H1 (cell line): Measurements from ENCODE around the gene AP4B1. TPM values are rescaled to one million over a fixed set of nuclear protein-coding genes. Genes with fewer than 3 reads are reported as not detected.

Source experiments
- ATF2 ChIP-seq: IDR thresholded peaks from 2 replicates; pipeline ENCODE4 v1.6.1; 2012; ENCODE audit warnings: low read length, inconsistent platforms
- ATF3 ChIP-seq: IDR thresholded peaks from 2 replicates; pipeline ENCODE4 v1.6.1; 2011; ENCODE audit warnings: low read depth, mild to moderate bottlenecking, low read length; ENCODE audit not compliant: insufficient read depth
- CBX5 ChIP-seq: fragments of 300-800, 300-1000 bp; sonication (generic); IDR thresholded peaks from 2 replicates; pipeline ENCODE4 v1.7.1; 2016; ENCODE audit warnings: antibody characterized with exemption, low read length, low read depth
- HDAC6 ChIP-seq: IDR thresholded peaks from one replicate; pipeline ENCODE4 v1.7.1; 2012; ENCODE audit warnings: low read depth, mild to moderate bottlenecking, inconsistent platforms, low read length, moderate library complexity
- POU5F1 ChIP-seq: IDR thresholded peaks from 2 replicates; pipeline ENCODE4 v1.6.1; 2011; ENCODE audit warnings: low read depth, mild to moderate bottlenecking, low read length, moderate library complexity
- RNF2 ChIP-seq: fragments of 200-900, 300-1000 bp; sonication (generic); IDR thresholded peaks from 2 replicates; pipeline ENCODE4 v1.7.1; 2016; ENCODE audit warnings: borderline replicate concordance, low read depth, mild to moderate bottlenecking, antibody characterized with exemption, low read length; ENCODE audit not compliant: poor library complexity, severe bottlenecking; ENCODE audit errors: missing control alignments
- TAF1 ChIP-seq: IDR thresholded peaks from 2 replicates; pipeline ENCODE4 v1.6.1; 2011; ENCODE audit warnings: mild to moderate bottlenecking, low read depth, low read length
- TBP ChIP-seq: IDR thresholded peaks from 2 replicates; pipeline ENCODE4 v1.6.1; 2011; ENCODE audit warnings: low read depth, low read length, improper control_type of control experiment
- polyA plus RNA-seq, 7 experiments: library from polyadenylated mRNA; depleted of rRNA in 3 of 7; stranded (reverse) in 5 of 7; unstranded in 2 of 7; fragments of >200 nt in 5 of 7; fragments of 200-250 nt in 2 of 7; gene quantifications; 1 replicate in 5 of 7; 2 replicates in 1 of 7; 4 replicates in 1 of 7; pipeline versions ENCODE4 v1.2.1 to v1.2.3, GENCODE V29; 2011 to 2013; ENCODE audit warnings: missing spikeins in 2 of 7, mixed read lengths in 2 of 7
- total RNA-seq: library from RNA; stranded (reverse); fragmentation: NEBNext Ultra II Directional; extraction: Animal tissue kit (Norgen Biotek cat#: 25700); gene quantifications from 2 replicates; pipeline ENCODE4 v1.2.1, GENCODE V29; 2021

Gene AP4B1
- total and polyA plus RNA-seq, 2 of the 8 experiments (the other 6 are each of a cell fraction or from before 2014, with no cell fraction given) = 8.9 to 9.0 TPM

- TF ChIP-seq ATF3 (no peak), RNF2 (no peak), ATF2 (no peak), TBP (no peak), HDAC6 (no peak), TAF1 (no peak), CBX5 (no peak), POU5F1 (no peak)
These were observed 902 bp downstream of the AP4B1 start (continued) for GRCh38 chr1:113903501-113904292.
